HCT116 (cell line): ENCODE data around the gene MLH3. TPM values are rescaled to one million over a fixed set of nuclear protein-coding genes. Genes with fewer than 3 reads are reported as not detected.
A peak's percentile ranks its signal among the peaks of the same experiment; 100 is the strongest.

ENCODE experiments used
- ATAC-seq: fragments of 200-7000 bp; cut with Tn5 transposase; 2 replicates; pipeline ENCODE4 v1.9.1; 2020; ENCODE audit warnings: mild to moderate bottlenecking, moderate library complexity
- BruUV-seq: library from RNA; stranded (reverse); fragments of 400-500 nt; replicated peaks from 2 replicates; lab custom pipeline; 2021; lab: Mats Ljungman, UMichigan
- CTCF ChIA-PET: fragments of 300-600 bp; sonication (Branson Sonifier 250); formaldehyde crosslinking; loops from one replicate; lab custom pipeline; 2021; ENCODE audit warnings: antibody characterized with exemption; lab: Charles Lee
- POLR2A ChIA-PET: fragments of 300-600, 350-600 bp; sonication (Branson Sonifier 250); formaldehyde crosslinking; loops from one replicate; lab custom pipeline; 2021; ENCODE audit warnings: antibody characterized with exemption; lab: Charles Lee
- RAD21 ChIA-PET, 2 experiments: fragments of 300-600 bp; sonication (Branson Sonifier 250); formaldehyde crosslinking; loops; one replicate each; lab custom pipeline; 2023; ENCODE audit warnings: low total read pairs in 2 of 2; ENCODE audit not compliant: uncharacterized antibody in 2 of 2, unreplicated experiment in 2 of 2, low non-redundant PET in 1 of 2; lab: Charles Lee
- DNase-seq: peaks from one replicate; pipeline ENCODE4 v3.0.0-alpha.2; 2010; ENCODE audit warnings: low read depth, low spot score
- H2AFZ ChIP-seq: fragments of 200-600 bp; shearing (Covaris generic), sonication (generic); 2 replicates; pipeline ENCODE4 v1.6.1; 2017; ENCODE audit warnings: low read depth, mixed run types, mixed read lengths, antibody characterized with exemption, low read length; ENCODE audit not compliant: poor library complexity, severe bottlenecking
- H3K27ac ChIP-seq: 2 replicates; pipeline ENCODE4 v1.5.1; 2012; ENCODE audit warnings: low read depth, low read length
- H3K27me3 ChIP-seq: fragments of 200-600 bp; sonication (generic); 2 replicates; pipeline ENCODE4 v1.6.1; 2016; ENCODE audit warnings: mixed run types, low read length, mixed read lengths; ENCODE audit not compliant: insufficient read depth
- H3K36me3 ChIP-seq, 2 experiments: fragments of 200-500 bp in 1 of 2; fragments of 200-600 bp in 1 of 2; sonication (Bioruptor generic) in 1 of 2; sonication (generic) in 1 of 2; 2 replicates each; pipeline versions ENCODE4 v1.5.1 to v1.6.1; 2014 to 2016; ENCODE audit warnings: low read length in 2 of 2, inconsistent platforms in 1 of 2, mixed read lengths in 1 of 2, mixed run types in 1 of 2; ENCODE audit not compliant: insufficient read depth in 2 of 2, control insufficient read depth in 1 of 2
- H3K4me1 ChIP-seq, 2 experiments: fragments of 200-600 bp in 1 of 2; sonication (generic) in 1 of 2; 2 replicates each; pipeline versions ENCODE4 v1.5.1 to v1.6.1; 2012 to 2017; ENCODE audit warnings: low read length in 2 of 2, inconsistent platforms in 1 of 2, mild to moderate bottlenecking in 1 of 2, mixed read lengths in 1 of 2, mixed run types in 1 of 2, moderate library complexity in 1 of 2; ENCODE audit not compliant: insufficient read depth in 2 of 2, control insufficient read depth in 1 of 2
- H3K4me2 ChIP-seq: fragments of 200-600 bp; sonication (generic); 2 replicates; pipeline ENCODE4 v1.6.1; 2017; ENCODE audit warnings: mixed run types, low read length, mixed read lengths
- H3K4me3 ChIP-seq, 2 experiments: fragments of 200-600 bp in 1 of 2; sonication (generic) in 1 of 2; replicated peaks in 1 of 2; 2 replicates each; pipeline ENCODE4 v1.5.1; 2011 to 2016; ENCODE audit warnings: low read length in 2 of 2, control low read depth in 1 of 2, low read depth in 1 of 2, mild to moderate bottlenecking in 1 of 2, mixed read lengths in 1 of 2, mixed run types in 1 of 2
- H3K79me2 ChIP-seq: fragments of 200-600 bp; sonication (generic); 2 replicates; pipeline ENCODE4 v1.6.1; 2017; ENCODE audit warnings: mild to moderate bottlenecking, mixed run types, low read length, moderate library complexity, mixed read lengths; ENCODE audit not compliant: insufficient read depth
- H3K9ac ChIP-seq: fragments of 200-600 bp; sonication (generic); 2 replicates; pipeline ENCODE4 v1.6.1; 2016; ENCODE audit warnings: low read length, mixed read lengths
- H3K9me2 ChIP-seq: fragments of 200-600 bp; sonication (generic), shearing (Covaris generic); 2 replicates; pipeline ENCODE4 v1.6.1; 2017; ENCODE audit warnings: mixed run types, mild to moderate bottlenecking, moderate library complexity; ENCODE audit not compliant: insufficient read depth
- H3K9me3 ChIP-seq, 2 experiments: fragments of 200-500 bp in 1 of 2; fragments of 200-600 bp in 1 of 2; sonication (Bioruptor generic) in 1 of 2; sonication (generic) in 1 of 2; 2 replicates each; pipeline ENCODE4 v1.6.1; 2014 to 2017; ENCODE audit warnings: low read length in 2 of 2, mixed read lengths in 2 of 2, inconsistent platforms in 1 of 2, low read depth in 1 of 2, mild to moderate bottlenecking in 1 of 2, mixed run types in 1 of 2, moderate library complexity in 1 of 2; ENCODE audit not compliant: control insufficient read depth in 1 of 2, insufficient read depth in 1 of 2
- H4K20me1 ChIP-seq: fragments of 200-600 bp; sonication (generic), shearing (Covaris generic); 2 replicates; pipeline ENCODE4 v1.6.1; 2017; ENCODE audit warnings: mixed run types, mild to moderate bottlenecking, moderate library complexity; ENCODE audit not compliant: insufficient read depth
- CBX3 ChIP-seq: IDR thresholded peaks from 2 replicates; pipeline ENCODE4 v1.6.1; 2012; ENCODE audit warnings: low read depth
- EGR1 ChIP-seq: IDR thresholded peaks from 2 replicates; pipeline ENCODE4 v1.6.1; 2012; ENCODE audit warnings: low read depth
- EZH2 ChIP-seq: fragments of 200-600 bp; sonication (generic); IDR thresholded peaks from 2 replicates; pipeline ENCODE4 v1.6.1; 2017; ENCODE audit warnings: antibody characterized with exemption, mixed run types
- EZH2phosphoT487 ChIP-seq: fragments of 200-600 bp; IDR thresholded peaks from 2 replicates; pipeline ENCODE4 v1.6.1; 2018; ENCODE audit warnings: antibody characterized with exemption, borderline replicate concordance
- JUND ChIP-seq: IDR thresholded peaks from 2 replicates; pipeline ENCODE4 v1.6.1; 2012
- POLR2A ChIP-seq: IDR thresholded peaks from 2 replicates; pipeline ENCODE4 v1.7.0; 2011; ENCODE audit warnings: borderline replicate concordance; ENCODE audit not compliant: insufficient read depth, insufficient read length; ENCODE audit errors: extremely low read depth
- POLR2AphosphoS5 ChIP-seq: IDR thresholded peaks from 2 replicates; pipeline ENCODE4 v1.6.1; 2011; ENCODE audit warnings: mild to moderate bottlenecking, low read depth, low read length, moderate library complexity
- RAD21 ChIP-seq: IDR thresholded peaks from 2 replicates; pipeline ENCODE4 v1.6.1; 2012; ENCODE audit warnings: low read depth, mild to moderate bottlenecking
- SIN3A ChIP-seq: IDR thresholded peaks from 2 replicates; pipeline ENCODE4 v1.6.1; 2012; ENCODE audit warnings: low read depth
- SP1 ChIP-seq: IDR thresholded peaks from 2 replicates; pipeline ENCODE4 v1.6.1; 2012; ENCODE audit warnings: low read depth
- SRF ChIP-seq: IDR thresholded peaks from 2 replicates; pipeline ENCODE4 v1.6.1; 2012; ENCODE audit warnings: low read depth
- TCF7L2 ChIP-seq: IDR thresholded peaks from 2 replicates; pipeline ENCODE4 v1.7.0; 2011; ENCODE audit warnings: borderline replicate concordance, inconsistent platforms; ENCODE audit not compliant: insufficient read depth, insufficient read length; ENCODE audit errors: extremely low read depth
- YY1 ChIP-seq: IDR thresholded peaks from 2 replicates; pipeline ENCODE4 v1.6.1; 2011; ENCODE audit warnings: low read length, low read depth, moderate library complexity, mild to moderate bottlenecking; ENCODE audit not compliant: insufficient replicate concordance; ENCODE audit errors: extremely low read depth
- ZFX ChIP-seq: fragments of 450-650 bp; IDR thresholded peaks from 2 replicates; pipeline ENCODE4 v1.6.1; 2017
- ZNF274 ChIP-seq: fragments of 200-500 bp; sonication (Bioruptor generic); IDR thresholded peaks from 2 replicates; pipeline ENCODE4 v1.6.1; 2014; ENCODE audit warnings: mild to moderate bottlenecking, low read depth, low read length, inconsistent platforms
- intact Hi-C: fragments of 100-400 bp; cut with micrococcal nuclease; formaldehyde crosslinking; loops from 2 replicates; pipeline ENCODE4 v1.10.0; 2022
- total RNA-seq: library from RNA; stranded (reverse); gene quantifications from one replicate; pipeline ENCODE4 v1.2.1, GENCODE V29; 2021; ENCODE audit not compliant: unreplicated experiment
- TF ChIP-seq, protein P1 (sequence below), 3 experiments: fragments of 200-600 bp in 1 of 3; sonication (generic) in 1 of 3; IDR thresholded peaks in 2 of 3; conservative IDR thresholded peaks in 1 of 3; 2 replicates each; pipeline ENCODE4 v1.5.1; 2012 to 2017; ENCODE audit warnings: low read depth in 2 of 3, low read length in 2 of 3, antibody characterized with exemption in 1 of 3, borderline replicate concordance in 1 of 3, control low read depth in 1 of 3, mild to moderate bottlenecking in 1 of 3, mixed read lengths in 1 of 3, mixed run types in 1 of 3, moderate library complexity in 1 of 3; ENCODE audit not compliant: insufficient read depth in 1 of 3
- TF ChIP-seq, protein P2 (sequence below): IDR thresholded peaks from 2 replicates; pipeline ENCODE4 v1.6.1; 2012; ENCODE audit warnings: low read depth
- TF ChIP-seq, protein P3 (sequence below): IDR thresholded peaks from 2 replicates; pipeline ENCODE4 v1.6.1; 2012
- TF ChIP-seq, protein P4 (sequence below): IDR thresholded peaks from 2 replicates; pipeline ENCODE4 v1.6.1; 2012

The MLH3 gene
- total RNA-seq, 1 experiment from 2014 or later: 14.7 TPM

- no peak overlapping the region for H3K4me2 ChIP-seq
- ChIA-PET POLR2A (no interaction called here), CTCF (no interaction called here), RAD21 (no interaction called here)
- no peak overlapping the region for H3K9ac ChIP-seq
- peaks cover 19 to 34% of the 10 kb centered on the region in 2 experiments; a peak in 3 of 4 replicates for H3K36me3 ChIP-seq
- H4K20me1 ChIP-seq: no peaks in the 10 kb centered on the region
- no peaks in the 10 kb centered on the region for H3K27me3 ChIP-seq
- H3K9me2 ChIP-seq: no peaks in the 10 kb centered on the region
- intact Hi-C loops: no loop called here
- H3K79me2 ChIP-seq: peaks cover 21% of the 10 kb centered on the region
- no peaks in the 10 kb centered on the region for H3K9me3 ChIP-seq
- H2AFZ ChIP-seq: no peak overlapping the region
- BruUV-seq: TSS peak; percentile 4
- H3K4me3 ChIP-seq: no peak overlapping the region
- DNase-seq: no peak
- peaks cover 7 to 16% of the 10 kb centered on the region in 2 experiments for H3K4me1 ChIP-seq
- no peak for TF ChIP-seq EZH2
- TF ChIP-seq SP1: no peak
- TF ChIP-seq POLR2AphosphoS5: no peak
- no peak for TF ChIP-seq SRF
- no peak for TF ChIP-seq JUND
- TF ChIP-seq, protein P1, sequence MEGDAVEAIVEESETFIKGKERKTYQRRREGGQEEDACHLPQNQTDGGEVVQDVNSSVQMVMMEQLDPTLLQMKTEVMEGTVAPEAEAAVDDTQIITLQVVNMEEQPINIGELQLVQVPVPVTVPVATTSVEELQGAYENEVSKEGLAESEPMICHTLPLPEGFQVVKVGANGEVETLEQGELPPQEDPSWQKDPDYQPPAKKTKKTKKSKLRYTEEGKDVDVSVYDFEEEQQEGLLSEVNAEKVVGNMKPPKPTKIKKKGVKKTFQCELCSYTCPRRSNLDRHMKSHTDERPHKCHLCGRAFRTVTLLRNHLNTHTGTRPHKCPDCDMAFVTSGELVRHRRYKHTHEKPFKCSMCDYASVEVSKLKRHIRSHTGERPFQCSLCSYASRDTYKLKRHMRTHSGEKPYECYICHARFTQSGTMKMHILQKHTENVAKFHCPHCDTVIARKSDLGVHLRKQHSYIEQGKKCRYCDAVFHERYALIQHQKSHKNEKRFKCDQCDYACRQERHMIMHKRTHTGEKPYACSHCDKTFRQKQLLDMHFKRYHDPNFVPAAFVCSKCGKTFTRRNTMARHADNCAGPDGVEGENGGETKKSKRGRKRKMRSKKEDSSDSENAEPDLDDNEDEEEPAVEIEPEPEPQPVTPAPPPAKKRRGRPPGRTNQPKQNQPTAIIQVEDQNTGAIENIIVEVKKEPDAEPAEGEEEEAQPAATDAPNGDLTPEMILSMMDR (IDR thresholded peaks at IDR 0.05 in 2 of 3, conservative IDR thresholded peaks at IDR 0.05 in 1 of 3; ENCODE audit: borderline replicate concordance in 1 of 3, insufficient read depth in 1 of 3, low read depth in 2 of 3, low read length in 2 of 3): no peak
- no peak for TF ChIP-seq EZH2phosphoT487
- no peak for TF ChIP-seq ZFX
- no peak for TF ChIP-seq ZNF274
- no peak for TF ChIP-seq TCF7L2
- no peak for TF ChIP-seq CBX3
- TF ChIP-seq, protein P2, sequence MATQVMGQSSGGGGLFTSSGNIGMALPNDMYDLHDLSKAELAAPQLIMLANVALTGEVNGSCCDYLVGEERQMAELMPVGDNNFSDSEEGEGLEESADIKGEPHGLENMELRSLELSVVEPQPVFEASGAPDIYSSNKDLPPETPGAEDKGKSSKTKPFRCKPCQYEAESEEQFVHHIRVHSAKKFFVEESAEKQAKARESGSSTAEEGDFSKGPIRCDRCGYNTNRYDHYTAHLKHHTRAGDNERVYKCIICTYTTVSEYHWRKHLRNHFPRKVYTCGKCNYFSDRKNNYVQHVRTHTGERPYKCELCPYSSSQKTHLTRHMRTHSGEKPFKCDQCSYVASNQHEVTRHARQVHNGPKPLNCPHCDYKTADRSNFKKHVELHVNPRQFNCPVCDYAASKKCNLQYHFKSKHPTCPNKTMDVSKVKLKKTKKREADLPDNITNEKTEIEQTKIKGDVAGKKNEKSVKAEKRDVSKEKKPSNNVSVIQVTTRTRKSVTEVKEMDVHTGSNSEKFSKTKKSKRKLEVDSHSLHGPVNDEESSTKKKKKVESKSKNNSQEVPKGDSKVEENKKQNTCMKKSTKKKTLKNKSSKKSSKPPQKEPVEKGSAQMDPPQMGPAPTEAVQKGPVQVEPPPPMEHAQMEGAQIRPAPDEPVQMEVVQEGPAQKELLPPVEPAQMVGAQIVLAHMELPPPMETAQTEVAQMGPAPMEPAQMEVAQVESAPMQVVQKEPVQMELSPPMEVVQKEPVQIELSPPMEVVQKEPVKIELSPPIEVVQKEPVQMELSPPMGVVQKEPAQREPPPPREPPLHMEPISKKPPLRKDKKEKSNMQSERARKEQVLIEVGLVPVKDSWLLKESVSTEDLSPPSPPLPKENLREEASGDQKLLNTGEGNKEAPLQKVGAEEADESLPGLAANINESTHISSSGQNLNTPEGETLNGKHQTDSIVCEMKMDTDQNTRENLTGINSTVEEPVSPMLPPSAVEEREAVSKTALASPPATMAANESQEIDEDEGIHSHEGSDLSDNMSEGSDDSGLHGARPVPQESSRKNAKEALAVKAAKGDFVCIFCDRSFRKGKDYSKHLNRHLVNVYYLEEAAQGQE: no peak
- no peak for TF ChIP-seq POLR2A
- TF ChIP-seq, protein P3, sequence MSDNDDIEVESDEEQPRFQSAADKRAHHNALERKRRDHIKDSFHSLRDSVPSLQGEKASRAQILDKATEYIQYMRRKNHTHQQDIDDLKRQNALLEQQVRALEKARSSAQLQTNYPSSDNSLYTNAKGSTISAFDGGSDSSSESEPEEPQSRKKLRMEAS: no peak
- TF ChIP-seq EGR1: no peak
- no peak for TF ChIP-seq SIN3A
- TF ChIP-seq, protein P4, sequence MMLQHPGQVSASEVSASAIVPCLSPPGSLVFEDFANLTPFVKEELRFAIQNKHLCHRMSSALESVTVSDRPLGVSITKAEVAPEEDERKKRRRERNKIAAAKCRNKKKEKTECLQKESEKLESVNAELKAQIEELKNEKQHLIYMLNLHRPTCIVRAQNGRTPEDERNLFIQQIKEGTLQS: no peak
- TF ChIP-seq YY1: no peak
- no peak for TF ChIP-seq RAD21
- H3K27ac ChIP-seq: no peak overlapping the region
- ATAC-seq: no peak
Observed at GRCh38 chr14:75005357-75005756, 45.9 kb downstream of the MLH3 start.
